H1 (cell line): ENCODE data around the gene CHMP4B.

Source experiments
- ATF2 ChIP-seq: IDR thresholded peaks from 2 replicates; pipeline ENCODE4 v1.6.1; 2012; ENCODE audit warnings: low read length, inconsistent platforms
- CTCF ChIP-seq, 3 experiments: IDR thresholded peaks; 1 replicate in 2 of 3; 2 replicates in 1 of 3; pipeline versions ENCODE4 v1.5.1 to v1.6.1; 2011; ENCODE audit warnings: low read length in 3 of 3, mild to moderate bottlenecking in 3 of 3, inconsistent platforms in 2 of 3, low read depth in 1 of 3, moderate library complexity in 1 of 3; ENCODE audit not compliant: insufficient read depth in 1 of 3; ENCODE audit errors: control extremely low read depth in 1 of 3
- EP300 ChIP-seq, 2 experiments: IDR thresholded peaks; 1 replicate in 1 of 2; 2 replicates in 1 of 2; pipeline ENCODE4 v1.6.1; 2011 to 2012; ENCODE audit warnings: low read depth in 2 of 2, low read length in 2 of 2, mild to moderate bottlenecking in 2 of 2, borderline replicate concordance in 1 of 2, inconsistent platforms in 1 of 2, moderate library complexity in 1 of 2
- JUN ChIP-seq: IDR thresholded peaks from 2 replicates; pipeline ENCODE4 v1.6.1; 2011; ENCODE audit warnings: low read depth, mild to moderate bottlenecking, improper control_type of control experiment, low read length
- KDM1A ChIP-seq: fragments of 200-600, 300-600 bp; sonication (generic); IDR thresholded peaks from 2 replicates; pipeline ENCODE4 v1.7.1; 2016; ENCODE audit warnings: mild to moderate bottlenecking, low read length, borderline replicate concordance
- KDM5A ChIP-seq: fragments of 200-600 bp; IDR thresholded peaks from 2 replicates; pipeline ENCODE4 v1.7.1; 2012; ENCODE audit warnings: mild to moderate bottlenecking, low read length, inconsistent platforms, mixed read lengths
- POLR2A ChIP-seq, 2 experiments: IDR thresholded peaks; 1 replicate in 1 of 2; 2 replicates in 1 of 2; pipeline ENCODE4 v1.6.1; 2011; ENCODE audit warnings: low read depth in 2 of 2, low read length in 2 of 2, mild to moderate bottlenecking in 2 of 2; ENCODE audit errors: control extremely low read depth in 1 of 2
- POLR2AphosphoS5 ChIP-seq: IDR thresholded peaks from 2 replicates; pipeline ENCODE4 v1.6.1; 2011; ENCODE audit warnings: low read depth, low read length
- RAD21 ChIP-seq, 2 experiments: IDR thresholded peaks in 1 of 2; conservative IDR thresholded peaks in 1 of 2; 2 replicates each; pipeline ENCODE4 v1.6.1; 2011; ENCODE audit warnings: low read depth in 2 of 2, low read length in 2 of 2, improper control_type of control experiment in 1 of 2, inconsistent platforms in 1 of 2, mild to moderate bottlenecking in 1 of 2, moderate library complexity in 1 of 2
- ZNF274 ChIP-seq: IDR thresholded peaks from 2 replicates; pipeline ENCODE4 v1.7.0; 2012; ENCODE audit warnings: low read length, borderline replicate concordance; ENCODE audit errors: extremely low read depth

- TF ChIP-seq POLR2A (IDR thresholded peaks at IDR 0.05; ENCODE audit: control extremely low read depth in 1 of 2, low read depth in 2 of 2, low read length in 2 of 2) (no peak), CTCF (IDR thresholded peaks at IDR 0.05; ENCODE audit: control extremely low read depth in 1 of 3, insufficient read depth in 1 of 3, low read depth in 1 of 3, low read length in 3 of 3) (no peak), RAD21 (IDR thresholded peaks at IDR 0.05 in 1 of 2, conservative IDR thresholded peaks at IDR 0.05 in 1 of 2; ENCODE audit: low read depth in 2 of 2, low read length in 2 of 2) (no peak), POLR2AphosphoS5 (no peak), KDM5A (no peak), ZNF274 (no peak), EP300 (IDR thresholded peaks at IDR 0.05; ENCODE audit: borderline replicate concordance in 1 of 2, low read depth in 2 of 2, low read length in 2 of 2) (no peak), ATF2 (no peak), KDM1A (no peak), JUN (no peak)
Measured at GRCh38 chr20:33874129-33874528, 63.0 kb downstream of the CHMP4B start.
